K562 (cell line): Measurements from ENCODE around the gene CD79A. TPM values are rescaled to one million over a fixed set of nuclear protein-coding genes. Genes with fewer than 3 reads are reported as not detected.

Experiments used
- MAFK ChIP-seq: IDR thresholded peaks from 2 replicates; pipeline ENCODE4 v1.6.1; 2011; ENCODE audit warnings: low read length, improper control_type of control experiment
- NR3C1 ChIP-seq: sonication (generic); formaldehyde crosslinking; IDR thresholded peaks from 2 replicates; pipeline ENCODE4 v1.8.1; 2022; ENCODE audit warnings: missing genetic modification reagents
- RHOXF2B ChIP-seq: fragments of 250-450 bp; sonication (Bioruptor Pico); conservative IDR thresholded peaks from 2 replicates; pipeline ENCODE4 v1.5.1; 2021
- SREBF1 ChIP-seq: fragments of 150-350 bp; IDR thresholded peaks from 2 replicates; pipeline ENCODE4 v1.6.1; 2014; ENCODE audit warnings: antibody characterized with exemption, low read depth, low read length, borderline replicate concordance
- ZBTB1 ChIP-seq: sonication (generic); formaldehyde crosslinking; IDR thresholded peaks from 2 replicates; pipeline ENCODE4 v1.8.1; 2023; ENCODE audit warnings: missing genetic modification reagents, low read depth, mild to moderate bottlenecking, borderline replicate concordance
- ZFX ChIP-seq: sonication (generic); formaldehyde crosslinking; IDR thresholded peaks from 2 replicates; pipeline ENCODE4 v1.8.0; 2022; ENCODE audit warnings: mild to moderate bottlenecking, missing genetic modification reagents, moderate library complexity
- ZNF23 ChIP-seq: fragments of 250-450 bp; sonication (Bioruptor Pico); IDR thresholded peaks from 2 replicates; pipeline ENCODE4 v1.4.0; 2020; ENCODE audit warnings: mild to moderate bottlenecking
- ZNF354B ChIP-seq: fragments of 250-450 bp; sonication (Bioruptor Pico); IDR thresholded peaks from 2 replicates; pipeline ENCODE4 v1.4.0; 2020
- ZNF589 ChIP-seq: fragments of 200-800 bp; sonication (Bioruptor generic); IDR thresholded peaks from 2 replicates; pipeline ENCODE4 v1.6.1; 2016; ENCODE audit warnings: low read depth, missing genetic modification characterization, missing compliant biosample characterization
- ZSCAN32 ChIP-seq: fragments of 450-650 bp; formaldehyde crosslinking; IDR thresholded peaks from 2 replicates; pipeline ENCODE4 v1.4.0; 2020; ENCODE audit warnings: mild to moderate bottlenecking, moderate library complexity
- polyA plus RNA-seq, 8 experiments: library from polyadenylated mRNA; depleted of rRNA in 4 of 8; stranded (reverse) in 5 of 8; unstranded in 3 of 8; fragments of >200 nt; fragmentation: Nextera tagmentation in 2 of 8; fragmentation: Illumina TruSeq in 1 of 8; extraction: Ambion mirVana in 2 of 8; extraction: Trizol in 1 of 8; gene quantifications; 2 replicates each; pipeline versions ENCODE4 v1.2.1 to v1.2.3, GENCODE V29; 2011 to 2014; ENCODE audit warnings: inconsistent platforms in 1 of 8, missing spikeins in 1 of 8
- total RNA-seq, 7 experiments: library from RNA; depleted of rRNA in 6 of 7; stranded (reverse); fragments of >200 nt in 6 of 7; fragmentation: Illumina TruSeq in 2 of 7; extraction: Trizol in 2 of 7; gene quantifications; 2 replicates each; pipeline versions ENCODE4 v1.2.1 to v1.2.3, GENCODE V29; 2011 to 2021; ENCODE audit warnings: low replicate concordance in 1 of 7
- TF ChIP-seq, protein P1 (sequence below), 2 experiments: fragments of 450-650 bp in 1 of 2; sonication (generic) in 1 of 2; formaldehyde crosslinking in 1 of 2; IDR thresholded peaks; 2 replicates each; pipeline versions ENCODE4 v1.7.1 to v1.9.0; 2016 to 2022; ENCODE audit warnings: inconsistent platforms in 1 of 2, mild to moderate bottlenecking in 1 of 2, missing genetic modification reagents in 1 of 2
- TF ChIP-seq, protein P2 (sequence below): fragments of 250-450 bp; sonication (Bioruptor Pico); IDR thresholded peaks from 2 replicates; pipeline ENCODE4 v1.5.0; 2020; ENCODE audit warnings: mild to moderate bottlenecking, borderline replicate concordance
- TF ChIP-seq, protein P3 (sequence below): fragments of 250-450 bp; sonication (Bioruptor Pico); IDR thresholded peaks from 2 replicates; pipeline ENCODE4 v1.5.0; 2021
- TF ChIP-seq, protein P4 (sequence below): fragments of 250-450 bp; sonication (Bioruptor Pico); IDR thresholded peaks from 2 replicates; pipeline ENCODE4 v1.4.0; 2020; ENCODE audit warnings: mild to moderate bottlenecking

The CD79A gene
- total and polyA plus RNA-seq, 9 of the 15 experiments (the other 6 are each of a cell fraction or from before 2014, with no cell fraction given): 0.04 to 0.72 (median 0.17) TPM; not detected in 3

DNA sequence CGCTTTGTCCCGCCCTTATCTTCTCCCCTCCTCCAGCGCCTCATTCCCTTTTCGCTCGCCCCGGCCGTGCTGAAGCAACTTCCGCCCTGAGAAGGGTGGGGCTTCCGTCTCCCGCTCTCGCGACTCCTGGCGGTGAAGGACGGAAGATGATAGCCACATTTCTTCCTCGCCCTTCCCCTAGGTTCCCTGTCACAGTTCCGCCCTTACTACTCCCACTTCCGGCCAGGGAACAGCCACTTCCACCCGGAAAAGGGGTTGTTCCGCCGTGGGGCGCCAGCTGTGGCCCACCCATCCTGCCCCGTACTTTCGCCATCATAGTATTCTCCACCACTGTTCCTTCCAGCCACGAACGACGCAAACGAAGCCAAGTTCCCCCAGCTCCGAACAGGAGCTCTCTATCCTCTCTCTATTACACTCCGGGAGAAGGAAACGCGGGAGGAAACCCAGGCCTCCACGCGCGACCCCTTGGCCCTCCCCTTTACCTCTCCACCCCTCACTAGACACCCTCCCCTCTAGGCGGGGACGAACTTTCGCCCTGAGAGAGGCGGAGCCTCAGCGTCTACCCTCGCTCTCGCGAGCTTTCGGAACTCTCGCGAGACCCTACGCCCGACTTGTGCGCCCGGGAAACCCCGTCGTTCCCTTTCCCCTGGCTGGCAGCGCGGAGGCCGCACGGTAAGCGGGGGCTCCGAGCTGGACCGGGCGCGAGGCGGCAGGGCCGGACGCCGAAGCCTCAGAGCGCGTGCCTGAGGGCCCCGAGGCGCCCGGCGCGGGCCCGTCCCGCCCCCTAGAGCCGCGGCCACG, 17.3 kb upstream of the CD79A start, which contains the start of gene RPS19 (continued):
- TF ChIP-seq, protein P1, sequence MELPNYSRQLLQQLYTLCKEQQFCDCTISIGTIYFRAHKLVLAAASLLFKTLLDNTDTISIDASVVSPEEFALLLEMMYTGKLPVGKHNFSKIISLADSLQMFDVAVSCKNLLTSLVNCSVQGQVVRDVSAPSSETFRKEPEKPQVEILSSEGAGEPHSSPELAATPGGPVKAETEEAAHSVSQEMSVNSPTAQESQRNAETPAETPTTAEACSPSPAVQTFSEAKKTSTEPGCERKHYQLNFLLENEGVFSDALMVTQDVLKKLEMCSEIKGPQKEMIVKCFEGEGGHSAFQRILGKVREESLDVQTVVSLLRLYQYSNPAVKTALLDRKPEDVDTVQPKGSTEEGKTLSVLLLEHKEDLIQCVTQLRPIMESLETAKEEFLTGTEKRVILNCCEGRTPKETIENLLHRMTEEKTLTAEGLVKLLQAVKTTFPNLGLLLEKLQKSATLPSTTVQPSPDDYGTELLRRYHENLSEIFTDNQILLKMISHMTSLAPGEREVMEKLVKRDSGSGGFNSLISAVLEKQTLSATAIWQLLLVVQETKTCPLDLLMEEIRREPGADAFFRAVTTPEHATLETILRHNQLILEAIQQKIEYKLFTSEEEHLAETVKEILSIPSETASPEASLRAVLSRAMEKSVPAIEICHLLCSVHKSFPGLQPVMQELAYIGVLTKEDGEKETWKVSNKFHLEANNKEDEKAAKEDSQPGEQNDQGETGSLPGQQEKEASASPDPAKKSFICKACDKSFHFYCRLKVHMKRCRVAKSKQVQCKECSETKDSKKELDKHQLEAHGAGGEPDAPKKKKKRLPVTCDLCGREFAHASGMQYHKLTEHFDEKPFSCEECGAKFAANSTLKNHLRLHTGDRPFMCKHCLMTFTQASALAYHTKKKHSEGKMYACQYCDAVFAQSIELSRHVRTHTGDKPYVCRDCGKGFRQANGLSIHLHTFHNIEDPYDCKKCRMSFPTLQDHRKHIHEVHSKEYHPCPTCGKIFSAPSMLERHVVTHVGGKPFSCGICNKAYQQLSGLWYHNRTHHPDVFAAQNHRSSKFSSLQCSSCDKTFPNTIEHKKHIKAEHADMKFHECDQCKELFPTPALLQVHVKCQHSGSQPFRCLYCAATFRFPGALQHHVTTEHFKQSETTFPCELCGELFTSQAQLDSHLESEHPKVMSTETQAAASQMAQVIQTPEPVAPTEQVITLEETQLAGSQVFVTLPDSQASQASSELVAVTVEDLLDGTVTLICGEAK (IDR thresholded peaks at IDR 0.05): peak; percentile 98
- TF ChIP-seq, protein P1 (CRISPR knock-in tag; IDR thresholded peaks at IDR 0.05): no peak
- TF ChIP-seq SREBF1 (no peak; the same call in 1 of the 2 replicates), RHOXF2B (no peak), MAFK (no peak), ZFX (CRISPR knock-in tag) (peak; percentile 68), ZNF23 (CRISPR knock-in tag) (no peak), ZNF354B (CRISPR knock-in tag) (no peak), ZNF589 (CRISPR knock-in tag) (no peak), ZBTB1 (CRISPR knock-in tag) (no peak), NR3C1 (CRISPR knock-in tag) (no peak), ZSCAN32 (CRISPR knock-in tag) (no peak; the same call in 1 of the 2 replicates)
- TF ChIP-seq, protein P2, sequence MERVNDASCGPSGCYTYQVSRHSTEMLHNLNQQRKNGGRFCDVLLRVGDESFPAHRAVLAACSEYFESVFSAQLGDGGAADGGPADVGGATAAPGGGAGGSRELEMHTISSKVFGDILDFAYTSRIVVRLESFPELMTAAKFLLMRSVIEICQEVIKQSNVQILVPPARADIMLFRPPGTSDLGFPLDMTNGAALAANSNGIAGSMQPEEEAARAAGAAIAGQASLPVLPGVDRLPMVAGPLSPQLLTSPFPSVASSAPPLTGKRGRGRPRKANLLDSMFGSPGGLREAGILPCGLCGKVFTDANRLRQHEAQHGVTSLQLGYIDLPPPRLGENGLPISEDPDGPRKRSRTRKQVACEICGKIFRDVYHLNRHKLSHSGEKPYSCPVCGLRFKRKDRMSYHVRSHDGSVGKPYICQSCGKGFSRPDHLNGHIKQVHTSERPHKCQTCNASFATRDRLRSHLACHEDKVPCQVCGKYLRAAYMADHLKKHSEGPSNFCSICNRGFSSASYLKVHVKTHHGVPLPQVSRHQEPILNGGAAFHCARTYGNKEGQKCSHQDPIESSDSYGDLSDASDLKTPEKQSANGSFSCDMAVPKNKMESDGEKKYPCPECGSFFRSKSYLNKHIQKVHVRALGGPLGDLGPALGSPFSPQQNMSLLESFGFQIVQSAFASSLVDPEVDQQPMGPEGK (CRISPR knock-in tag): no peak
- TF ChIP-seq, protein P3, sequence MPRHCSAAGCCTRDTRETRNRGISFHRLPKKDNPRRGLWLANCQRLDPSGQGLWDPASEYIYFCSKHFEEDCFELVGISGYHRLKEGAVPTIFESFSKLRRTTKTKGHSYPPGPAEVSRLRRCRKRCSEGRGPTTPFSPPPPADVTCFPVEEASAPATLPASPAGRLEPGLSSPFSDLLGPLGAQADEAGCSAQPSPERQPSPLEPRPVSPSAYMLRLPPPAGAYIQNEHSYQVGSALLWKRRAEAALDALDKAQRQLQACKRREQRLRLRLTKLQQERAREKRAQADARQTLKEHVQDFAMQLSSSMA (CRISPR knock-in tag): no peak
- TF ChIP-seq, protein P4, sequence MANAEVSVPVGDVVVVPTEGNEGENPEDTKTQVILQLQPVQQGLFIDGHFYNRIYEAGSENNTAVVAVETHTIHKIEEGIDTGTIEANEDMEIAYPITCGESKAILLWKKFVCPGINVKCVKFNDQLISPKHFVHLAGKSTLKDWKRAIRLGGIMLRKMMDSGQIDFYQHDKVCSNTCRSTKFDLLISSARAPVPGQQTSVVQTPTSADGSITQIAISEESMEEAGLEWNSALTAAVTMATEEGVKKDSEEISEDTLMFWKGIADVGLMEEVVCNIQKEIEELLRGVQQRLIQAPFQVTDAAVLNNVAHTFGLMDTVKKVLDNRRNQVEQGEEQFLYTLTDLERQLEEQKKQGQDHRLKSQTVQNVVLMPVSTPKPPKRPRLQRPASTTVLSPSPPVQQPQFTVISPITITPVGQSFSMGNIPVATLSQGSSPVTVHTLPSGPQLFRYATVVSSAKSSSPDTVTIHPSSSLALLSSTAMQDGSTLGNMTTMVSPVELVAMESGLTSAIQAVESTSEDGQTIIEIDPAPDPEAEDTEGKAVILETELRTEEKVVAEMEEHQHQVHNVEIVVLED: peak; percentile 89
